Kidney epithelial cell (primary cell): ENCODE results near the gene FOXL1. TPM values are rescaled to one million over a fixed set of nuclear protein-coding genes. Genes with fewer than 3 reads are reported as not detected.

Experiments
- DNase-seq: peaks from one replicate; pipeline ENCODE4 v3.0.0-alpha.2; 2010; ENCODE audit warnings: low read depth
- H3K27me3 ChIP-seq: 2 replicates; pipeline ENCODE4 v1.6.0; 2011; ENCODE audit warnings: low read length; ENCODE audit not compliant: control insufficient read depth, insufficient read depth
- H3K36me3 ChIP-seq: 2 replicates; pipeline ENCODE4 v1.5.1; 2011; ENCODE audit warnings: low read length; ENCODE audit not compliant: control insufficient read depth, insufficient read depth
- H3K4me3 ChIP-seq: 2 replicates; pipeline ENCODE4 v1.5.1; 2011; ENCODE audit warnings: low read depth, mild to moderate bottlenecking, control low read depth, low read length
- total RNA-seq: library from RNA; depleted of rRNA; stranded (reverse); fragments of >200 nt; gene quantifications from 2 replicates; pipeline ENCODE4 v1.2.3, GENCODE V29; 2015
- TF ChIP-seq, protein P1 (sequence below): IDR thresholded peaks from 2 replicates; pipeline ENCODE4 v1.5.1; 2011; ENCODE audit warnings: mild to moderate bottlenecking, moderate library complexity, low read length, control low read depth, inconsistent platforms; ENCODE audit not compliant: insufficient read depth, poor library complexity, severe bottlenecking

FOXL1 gene
- total RNA-seq, 1 donor from 2014 or later, result 9.0 TPM

DNA sequence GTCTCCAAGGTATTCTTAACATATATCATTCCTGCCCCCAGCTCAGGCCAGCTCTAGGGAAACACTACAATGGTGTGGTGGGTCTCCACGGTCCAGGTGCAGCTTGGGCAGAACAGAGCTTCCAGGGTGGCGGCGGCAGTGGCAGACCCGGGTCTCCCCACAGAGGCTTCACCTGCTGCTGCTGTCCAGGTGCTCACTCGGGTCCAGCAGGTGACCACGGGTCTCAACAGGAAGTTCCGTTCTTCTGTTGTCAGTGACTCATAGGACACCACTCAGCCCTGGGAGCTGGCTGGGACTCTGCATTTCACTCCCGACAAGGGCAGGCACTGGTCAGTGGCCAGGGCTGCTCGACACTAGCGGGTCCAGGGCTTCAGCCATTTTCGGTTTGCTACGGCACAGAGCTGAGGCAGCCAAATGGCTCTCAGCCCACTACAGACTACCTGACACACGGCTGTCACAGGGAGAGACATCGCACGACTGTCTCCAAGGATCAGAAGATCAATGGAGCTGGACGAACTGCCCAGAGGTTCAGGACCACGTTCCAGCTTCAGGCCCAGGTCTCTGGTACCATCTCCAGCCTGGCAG, 40.1 kb upstream of the FOXL1 start:
- H3K4me3 ChIP-seq, result no peak overlapping the region
- TF ChIP-seq, protein P1, sequence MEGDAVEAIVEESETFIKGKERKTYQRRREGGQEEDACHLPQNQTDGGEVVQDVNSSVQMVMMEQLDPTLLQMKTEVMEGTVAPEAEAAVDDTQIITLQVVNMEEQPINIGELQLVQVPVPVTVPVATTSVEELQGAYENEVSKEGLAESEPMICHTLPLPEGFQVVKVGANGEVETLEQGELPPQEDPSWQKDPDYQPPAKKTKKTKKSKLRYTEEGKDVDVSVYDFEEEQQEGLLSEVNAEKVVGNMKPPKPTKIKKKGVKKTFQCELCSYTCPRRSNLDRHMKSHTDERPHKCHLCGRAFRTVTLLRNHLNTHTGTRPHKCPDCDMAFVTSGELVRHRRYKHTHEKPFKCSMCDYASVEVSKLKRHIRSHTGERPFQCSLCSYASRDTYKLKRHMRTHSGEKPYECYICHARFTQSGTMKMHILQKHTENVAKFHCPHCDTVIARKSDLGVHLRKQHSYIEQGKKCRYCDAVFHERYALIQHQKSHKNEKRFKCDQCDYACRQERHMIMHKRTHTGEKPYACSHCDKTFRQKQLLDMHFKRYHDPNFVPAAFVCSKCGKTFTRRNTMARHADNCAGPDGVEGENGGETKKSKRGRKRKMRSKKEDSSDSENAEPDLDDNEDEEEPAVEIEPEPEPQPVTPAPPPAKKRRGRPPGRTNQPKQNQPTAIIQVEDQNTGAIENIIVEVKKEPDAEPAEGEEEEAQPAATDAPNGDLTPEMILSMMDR, result no peak
- H3K27me3 ChIP-seq, result no peaks in the 10 kb centered on the region
- DNase-seq, result no peak
- H3K36me3 ChIP-seq, result peaks cover 1% of the 10 kb centered on the region

DNA sequence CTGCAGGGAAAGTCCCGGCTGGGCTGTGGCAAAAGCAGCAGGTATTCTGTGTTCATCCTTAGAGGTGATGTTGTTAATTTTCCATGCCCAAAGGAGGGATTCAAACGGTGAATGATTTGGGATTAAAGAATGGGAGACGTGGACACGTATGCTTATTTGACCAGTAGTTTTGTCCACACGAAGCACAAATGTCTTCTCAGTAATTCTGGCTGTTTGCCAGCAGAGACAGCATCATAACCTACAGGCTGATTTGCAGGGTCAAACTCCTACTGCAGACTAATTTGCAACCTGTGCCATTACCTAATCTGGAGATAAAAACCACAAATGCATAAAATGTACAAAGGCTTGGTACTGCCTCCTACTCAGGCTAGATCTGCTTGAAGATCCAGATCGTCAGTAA, 37.5 kb upstream of the FOXL1 start:
- Histone ChIP-seq H3K27me3 (no peaks in the 10 kb centered on the region), H3K4me3 (no peak overlapping the region), H3K36me3 (peaks cover 1% of the 10 kb centered on the region)
- TF ChIP-seq, protein P1, result no peak
- DNase-seq, result no peak

DNA sequence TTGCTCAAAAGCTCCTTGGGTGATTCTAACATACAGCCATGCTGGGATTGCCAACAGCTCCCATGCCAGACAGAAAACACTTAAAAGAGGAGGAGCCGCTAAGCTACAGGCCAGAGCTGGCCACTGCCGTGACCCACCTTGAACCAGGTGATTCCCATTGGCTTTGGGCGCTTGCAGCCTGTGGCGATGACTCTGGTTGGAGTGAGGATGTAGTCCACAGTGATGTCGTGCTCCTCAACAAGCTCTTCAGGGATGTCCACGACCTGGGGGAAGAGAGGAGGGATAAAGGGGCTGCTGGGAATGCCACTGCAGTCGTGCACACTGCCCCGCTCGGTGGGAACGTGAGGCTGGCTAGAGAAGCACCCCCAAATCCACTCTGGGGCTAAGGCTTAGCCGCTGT, 36.8 kb upstream of the FOXL1 start:
- peaks cover 1% of the 10 kb centered on the region for H3K36me3 ChIP-seq

DNA sequence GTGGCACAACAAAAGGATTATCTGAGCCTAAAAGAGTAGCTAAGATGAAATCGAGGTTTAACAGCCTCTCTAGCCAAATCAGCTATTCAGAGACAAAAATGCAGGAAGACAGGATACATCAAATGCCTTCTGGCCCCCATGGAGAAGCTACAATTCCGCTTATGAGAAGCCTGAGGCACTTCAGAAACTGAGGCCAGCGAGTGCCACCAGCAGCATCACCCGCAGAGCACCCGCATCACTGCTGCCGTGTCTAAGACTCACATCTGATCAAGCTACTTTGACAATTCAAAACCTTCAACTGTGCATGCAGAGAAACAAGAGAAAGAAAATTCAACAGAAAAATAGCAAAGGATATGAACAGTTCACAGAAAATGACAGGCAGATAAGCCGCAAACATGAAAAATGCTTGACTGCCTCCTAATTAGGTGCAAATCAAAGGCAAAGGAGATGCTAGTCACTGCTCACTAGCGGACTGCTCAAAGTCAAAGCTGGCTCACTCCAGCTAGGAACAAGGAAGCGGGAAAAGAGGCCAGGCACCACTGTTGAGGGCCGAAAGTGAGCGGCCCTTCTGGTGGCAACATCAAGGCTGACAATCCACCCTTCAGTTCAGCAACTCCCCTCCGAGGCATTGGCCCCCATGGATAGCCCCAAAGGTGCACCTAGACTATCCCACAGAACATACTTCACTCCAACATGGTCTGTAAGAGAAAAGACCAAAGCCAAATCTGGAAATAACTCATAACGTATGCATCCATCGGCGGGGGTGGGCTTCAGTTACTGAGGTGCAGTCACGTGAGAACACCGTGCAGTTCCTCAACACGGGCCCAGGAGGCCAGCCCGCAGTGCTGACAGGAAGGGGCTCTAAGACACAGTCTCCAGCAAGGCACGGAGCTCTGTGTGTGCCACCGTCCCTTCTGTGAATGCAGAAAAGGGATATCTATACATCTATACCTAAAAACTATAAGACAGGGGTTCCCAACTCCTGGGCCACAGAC, 35.3 kb upstream of the FOXL1 start:
- H3K27me3 ChIP-seq, result no peaks in the 10 kb centered on the region
- TF ChIP-seq, protein P1, result no peak
- peaks cover 1% of the 10 kb centered on the region for H3K36me3 ChIP-seq
- no peak for DNase-seq
- no peak overlapping the region for H3K4me3 ChIP-seq

More for the DNA sequence above, 36.8 kb upstream of the FOXL1 start:
- H3K4me3 ChIP-seq, result no peak overlapping the region
- TF ChIP-seq, protein P1, result no peak
- no peaks in the 10 kb centered on the region for H3K27me3 ChIP-seq
- no peak for DNase-seq

DNA sequence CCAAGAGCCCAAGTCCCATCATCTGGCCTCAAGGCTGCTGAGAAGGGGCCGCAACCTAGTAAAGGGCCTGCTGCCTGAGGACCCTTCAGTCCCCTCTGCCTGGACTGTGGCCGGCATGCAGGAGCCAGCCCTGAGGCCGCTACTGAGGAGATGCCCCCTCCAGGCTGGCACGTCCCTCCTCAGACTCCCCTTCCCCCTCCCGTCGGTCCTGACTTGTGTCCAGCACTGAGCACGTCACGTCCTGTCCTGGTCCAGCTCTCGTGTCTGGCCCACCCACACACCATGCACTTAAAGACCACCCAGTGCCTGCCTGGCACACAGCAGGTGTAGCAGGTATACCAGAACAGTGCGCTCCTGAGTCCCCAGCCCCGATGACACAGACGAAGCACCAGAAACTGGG, 32.9 kb upstream of the FOXL1 start:
- TF ChIP-seq, protein P1, result no peak
- Histone ChIP-seq H3K27me3 (no peaks in the 10 kb centered on the region), H3K4me3 (no peak overlapping the region), H3K36me3 (no peaks in the 10 kb centered on the region)
- DNase-seq, result no peak
